ENCODE data around the gene LYRM1. TPM values are rescaled to one million over a fixed set of nuclear protein-coding genes. Genes with fewer than 3 reads are reported as not detected.

The LYRM1 gene
- polyA plus RNA-seq, 1 donor (not counting 4 experiments of a cell fraction or from before 2014, with no cell fraction given): 21.7 TPM

DNA sequence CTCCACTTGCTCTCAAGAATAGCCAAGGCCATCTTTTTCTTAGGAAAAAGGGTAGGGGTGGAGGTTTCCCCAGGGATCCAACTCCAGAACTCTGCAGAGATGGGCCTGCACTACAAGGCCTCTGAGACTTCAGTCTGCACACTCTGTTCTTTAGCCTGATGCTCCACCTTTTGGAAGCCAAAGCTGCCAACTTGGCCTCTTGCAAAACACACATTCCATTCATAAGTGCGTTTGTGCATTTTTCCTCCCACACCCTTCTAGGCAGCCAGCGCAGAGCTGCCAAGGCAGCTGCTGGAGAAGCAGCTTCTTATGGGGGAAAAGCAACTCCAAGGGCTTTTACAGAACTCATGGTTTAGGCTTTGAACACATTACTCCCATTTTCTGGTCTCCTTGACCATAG lies 49.0 kb upstream of the LYRM1 start:
- no peaks in the 10 kb centered on the region for H3K79me2 ChIP-seq (ENCODE audit: control insufficient read depth, insufficient read depth, low read length)
- H3K9me3 ChIP-seq (ENCODE audit: control insufficient read depth, low read depth, low read length): no peaks in the 10 kb centered on the region
- no peak overlapping the region for H3K4me3 ChIP-seq (ENCODE audit: control insufficient read depth in 2 of 3, extremely low read depth in 1 of 3, insufficient read depth in 2 of 3, low read depth in 1 of 3, low read length in 3 of 3)
- peaks cover 6 to 7% of the 10 kb centered on the region in 2 experiments for H3K36me3 ChIP-seq (ENCODE audit: control insufficient read depth in 2 of 2, extremely low read depth in 1 of 2, insufficient read depth in 2 of 2, low read length in 2 of 2)
- H3K27ac ChIP-seq (ENCODE audit: control insufficient read depth, insufficient read depth, low read length): peak overlapping the region; percentile 39
- FAIRE-seq (peak; percentile 95), DNase-seq (ENCODE audit: low read depth, low spot score) (no peak)
- peak overlapping the region; percentile 13 for H3K9ac ChIP-seq (ENCODE audit: control insufficient read depth, extremely low read depth, insufficient read depth, low read length)
- no peak overlapping the region for H2AFZ ChIP-seq (ENCODE audit: control insufficient read depth, low read length)
- TF ChIP-seq EZH2 (IDR thresholded peaks at IDR 0.05; ENCODE audit: low read length): no peak
- TF ChIP-seq, protein P1, sequence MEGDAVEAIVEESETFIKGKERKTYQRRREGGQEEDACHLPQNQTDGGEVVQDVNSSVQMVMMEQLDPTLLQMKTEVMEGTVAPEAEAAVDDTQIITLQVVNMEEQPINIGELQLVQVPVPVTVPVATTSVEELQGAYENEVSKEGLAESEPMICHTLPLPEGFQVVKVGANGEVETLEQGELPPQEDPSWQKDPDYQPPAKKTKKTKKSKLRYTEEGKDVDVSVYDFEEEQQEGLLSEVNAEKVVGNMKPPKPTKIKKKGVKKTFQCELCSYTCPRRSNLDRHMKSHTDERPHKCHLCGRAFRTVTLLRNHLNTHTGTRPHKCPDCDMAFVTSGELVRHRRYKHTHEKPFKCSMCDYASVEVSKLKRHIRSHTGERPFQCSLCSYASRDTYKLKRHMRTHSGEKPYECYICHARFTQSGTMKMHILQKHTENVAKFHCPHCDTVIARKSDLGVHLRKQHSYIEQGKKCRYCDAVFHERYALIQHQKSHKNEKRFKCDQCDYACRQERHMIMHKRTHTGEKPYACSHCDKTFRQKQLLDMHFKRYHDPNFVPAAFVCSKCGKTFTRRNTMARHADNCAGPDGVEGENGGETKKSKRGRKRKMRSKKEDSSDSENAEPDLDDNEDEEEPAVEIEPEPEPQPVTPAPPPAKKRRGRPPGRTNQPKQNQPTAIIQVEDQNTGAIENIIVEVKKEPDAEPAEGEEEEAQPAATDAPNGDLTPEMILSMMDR (optimal IDR thresholded peaks at IDR 0.05 in 1 of 3, IDR thresholded peaks at IDR 0.05 in 1 of 3, conservative IDR thresholded peaks at IDR 0.05 in 1 of 3; ENCODE audit: extremely low read depth in 1 of 3, insufficient read depth in 2 of 3, low read length in 3 of 3): peak in 1 of 3 experiments; percentile 22
- peak overlapping the region; percentile 40 for H3K4me2 ChIP-seq (ENCODE audit: control insufficient read depth, extremely low read depth, insufficient read depth, low read depth, low read length)
- dilution Hi-C loops (cut with MboI; ENCODE audit: extremely low pct_ligation_motif_present, low sequenced_read_pairs): no loop called here
- peaks cover 33% of the 10 kb centered on the region for H3K4me1 ChIP-seq (ENCODE audit: control insufficient read depth, extremely low read depth, insufficient read depth, low read length)
- no peaks in the 10 kb centered on the region for H3K9me1 ChIP-seq (ENCODE audit: control insufficient read depth, extremely low read depth, insufficient read depth, low read length)
- no peaks in the 10 kb centered on the region for H4K20me1 ChIP-seq (ENCODE audit: control insufficient read depth, extremely low read depth, insufficient read depth, low read length)
- H3K27me3 ChIP-seq (ENCODE audit: control insufficient read depth, extremely low read depth, insufficient read depth, low read length): no peaks in the 10 kb centered on the region

DNA sequence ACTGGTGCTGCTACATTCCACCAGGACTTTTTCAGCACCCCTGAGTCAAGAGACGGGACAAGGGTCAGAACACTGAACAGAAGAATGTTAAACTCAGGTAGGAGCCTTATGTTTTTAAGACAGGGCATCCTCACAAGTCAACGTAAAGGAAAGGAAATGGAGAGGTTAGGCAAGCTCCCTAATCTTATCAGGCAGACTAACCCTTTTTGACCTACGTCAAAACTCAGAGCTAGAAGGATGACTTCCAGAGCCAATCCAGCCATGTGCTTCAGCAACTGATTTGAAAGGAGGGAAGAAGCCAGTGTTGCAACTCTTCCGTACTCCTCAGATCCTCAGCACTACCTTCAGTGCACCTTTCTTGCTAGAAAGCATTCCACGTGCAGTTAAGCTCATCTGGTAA lies 47.4 kb upstream of the LYRM1 start:
- Histone ChIP-seq H2AFZ (ENCODE audit: control insufficient read depth, low read length) (no peak overlapping the region), H3K9me3 (ENCODE audit: control insufficient read depth, low read depth, low read length) (no peaks in the 10 kb centered on the region), H3K4me3 (ENCODE audit: control insufficient read depth in 2 of 3, extremely low read depth in 1 of 3, insufficient read depth in 2 of 3, low read depth in 1 of 3, low read length in 3 of 3) (no peak overlapping the region), H3K9me1 (ENCODE audit: control insufficient read depth, extremely low read depth, insufficient read depth, low read length) (no peaks in the 10 kb centered on the region), H3K27ac (ENCODE audit: control insufficient read depth, insufficient read depth, low read length) (no peak overlapping the region), H3K27me3 (ENCODE audit: control insufficient read depth, extremely low read depth, insufficient read depth, low read length) (no peaks in the 10 kb centered on the region), H4K20me1 (ENCODE audit: control insufficient read depth, extremely low read depth, insufficient read depth, low read length) (no peaks in the 10 kb centered on the region), H3K79me2 (ENCODE audit: control insufficient read depth, insufficient read depth, low read length) (no peaks in the 10 kb centered on the region), H3K9ac (ENCODE audit: control insufficient read depth, extremely low read depth, insufficient read depth, low read length) (no peak overlapping the region), H3K4me1 (ENCODE audit: control insufficient read depth, extremely low read depth, insufficient read depth, low read length) (peaks cover 33% of the 10 kb centered on the region), H3K36me3 (ENCODE audit: control insufficient read depth in 2 of 2, extremely low read depth in 1 of 2, insufficient read depth in 2 of 2, low read length in 2 of 2) (peaks cover 7 to 9% of the 10 kb centered on the region in 2 experiments), H3K4me2 (ENCODE audit: control insufficient read depth, extremely low read depth, insufficient read depth, low read depth, low read length) (no peak overlapping the region)
- FAIRE-seq (no peak), DNase-seq (ENCODE audit: low read depth, low spot score) (no peak)
- dilution Hi-C loops (cut with MboI; ENCODE audit: extremely low pct_ligation_motif_present, low sequenced_read_pairs): no loop called here
- TF ChIP-seq EZH2 (IDR thresholded peaks at IDR 0.05; ENCODE audit: low read length): no peak
- TF ChIP-seq, protein P1 (optimal IDR thresholded peaks at IDR 0.05 in 1 of 3, IDR thresholded peaks at IDR 0.05 in 1 of 3, conservative IDR thresholded peaks at IDR 0.05 in 1 of 3; ENCODE audit: extremely low read depth in 1 of 3, insufficient read depth in 2 of 3, low read length in 3 of 3): no peak
